ENCODE results near the gene MAF.

MAF gene

DNA sequence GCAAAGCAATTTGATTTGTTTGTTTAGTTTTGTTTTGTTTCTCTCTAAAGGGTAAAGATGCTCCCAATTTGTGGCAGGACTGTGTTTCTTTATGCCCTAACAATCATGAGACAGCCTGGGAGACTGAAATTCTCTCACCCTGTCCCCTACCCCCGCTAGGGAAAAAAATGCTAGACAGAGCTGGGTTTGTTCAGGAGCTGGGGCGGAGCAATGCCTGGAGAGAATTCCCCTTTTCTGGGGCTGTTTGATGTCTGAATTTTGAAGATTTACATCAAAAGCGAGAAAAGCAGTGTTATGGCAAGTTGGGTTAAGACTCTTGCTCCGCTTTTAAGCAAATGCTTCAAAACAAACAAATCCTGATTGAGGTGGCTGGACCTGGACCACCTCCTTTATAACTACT lies 8.4 kb downstream of the MAF start:
- DNase-seq (ENCODE audit: insufficient read length, low spot score) (no peak), FAIRE-seq (no peak)

DNA sequence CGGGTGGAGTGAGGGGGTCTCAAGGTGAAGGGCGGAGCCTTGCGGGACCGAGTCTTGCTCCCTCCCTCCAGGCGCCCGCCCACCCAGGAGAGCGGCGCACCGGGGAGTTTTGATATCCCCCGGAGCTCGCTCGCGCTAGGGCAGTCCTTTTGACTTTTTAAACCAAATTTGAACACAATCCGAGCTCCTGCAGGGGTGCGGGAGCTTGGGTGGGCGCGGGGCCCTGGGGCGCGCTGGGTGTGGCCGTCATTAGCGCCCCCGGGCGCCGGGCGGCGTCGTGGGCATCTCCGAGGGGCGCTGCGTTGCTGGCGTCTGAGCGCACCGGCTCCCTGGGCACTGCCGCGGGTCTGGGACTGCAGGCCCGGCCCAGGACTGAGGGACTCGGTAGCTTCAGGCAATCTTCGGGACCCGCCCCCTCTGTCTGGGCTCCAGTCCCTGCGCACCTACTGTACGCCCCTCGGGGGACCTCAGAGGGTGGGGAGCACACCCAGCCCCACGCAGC lies 10.9 kb downstream of the MAF start:
- DNase-seq (ENCODE audit: insufficient read length, low spot score) (no peak), FAIRE-seq (no peak)

- DNase-seq (ENCODE audit: insufficient read length, low spot score) (no peak), FAIRE-seq (no peak)
Observed at GRCh38 chr16:79587897-79588296, 12.6 kb downstream of the MAF start.

- FAIRE-seq, result no peak
- no peak for DNase-seq (ENCODE audit: insufficient read length, low spot score)
Observed at GRCh38 chr16:79587296-79587695, 13.2 kb downstream of the MAF start.

DNA sequence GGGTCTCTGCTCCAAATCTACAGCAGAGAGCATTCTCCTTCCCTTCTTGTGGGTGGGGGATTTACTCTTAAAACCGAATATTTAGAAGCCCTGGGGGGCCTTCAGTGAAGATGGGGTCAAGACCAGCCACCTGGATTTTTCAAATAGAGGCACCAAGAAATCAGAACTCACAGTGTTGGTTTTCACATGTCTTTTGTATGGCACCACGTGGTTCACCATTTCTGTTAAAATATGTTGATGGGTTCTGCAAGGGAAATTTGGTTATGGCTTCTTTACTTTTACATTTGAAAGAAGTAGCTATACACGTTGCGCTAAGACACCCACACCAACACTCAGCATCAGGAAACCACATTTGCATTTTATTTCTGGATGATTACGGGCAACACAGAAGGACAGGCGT lies 17.7 kb downstream of the MAF start:
- no peak for FAIRE-seq

GRCh38 chr16:79580453-79581191 lies 19.9 kb downstream of the MAF start:
- DNase-seq (ENCODE audit: insufficient read length, low spot score), result no peak

More for the DNA sequence above, 17.7 kb downstream of the MAF start:
- no peak for DNase-seq (ENCODE audit: insufficient read length, low spot score)

DNA sequence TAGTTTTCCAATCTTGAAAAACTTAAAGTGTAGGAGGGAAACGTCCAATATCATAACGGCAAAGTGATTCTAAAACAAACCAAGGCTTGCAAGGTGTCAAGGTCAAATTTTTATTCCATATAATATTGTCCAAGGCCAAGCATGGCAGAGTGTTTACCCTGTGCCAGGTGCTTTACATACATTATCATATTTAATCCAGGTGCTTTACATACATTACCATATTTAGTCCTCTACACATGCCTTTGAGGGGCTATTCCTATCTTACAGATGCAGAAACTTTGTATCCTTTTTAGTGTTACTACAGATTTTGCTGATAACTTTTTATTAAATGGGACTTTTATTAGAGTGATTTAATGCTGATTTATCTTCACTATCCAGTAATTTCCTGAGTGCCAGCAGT lies 23.9 kb downstream of the MAF start:
- no peak for DNase-seq (ENCODE audit: insufficient read length, low spot score)
- FAIRE-seq, result no peak

More at GRCh38 chr16:79580453-79581191, 19.9 kb downstream of the MAF start:
- FAIRE-seq, result no peak

- FAIRE-seq (no peak), DNase-seq (ENCODE audit: insufficient read length, low spot score) (no peak)
Observed at GRCh38 chr16:79573884-79574283, 26.7 kb downstream of the MAF start.

DNA sequence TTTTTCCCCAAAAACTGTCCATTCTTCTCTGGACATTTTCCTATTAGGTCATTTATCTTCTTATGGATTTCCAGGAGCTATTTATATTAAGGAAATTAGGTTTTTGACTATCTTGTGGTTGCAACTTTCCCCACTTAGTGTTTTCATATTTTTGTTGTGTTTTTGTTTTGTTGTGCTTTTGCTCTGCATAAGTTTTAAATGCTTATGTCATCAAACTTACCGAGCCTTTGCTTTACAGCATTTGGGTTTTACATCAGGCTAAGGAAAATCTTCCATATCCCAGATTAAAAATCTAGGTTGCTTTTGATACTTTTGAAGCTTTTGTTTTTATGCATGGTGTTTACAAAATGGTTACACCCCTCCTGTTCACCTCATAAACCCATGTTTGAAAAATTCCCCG lies 27.5 kb downstream of the MAF start:
- FAIRE-seq, result no peak
- DNase-seq (ENCODE audit: insufficient read length, low spot score), result no peak

GRCh38 chr16:79571903-79572535 lies 28.5 kb downstream of the MAF start:
- FAIRE-seq (no peak), DNase-seq (ENCODE audit: insufficient read length, low spot score) (no peak)

DNA sequence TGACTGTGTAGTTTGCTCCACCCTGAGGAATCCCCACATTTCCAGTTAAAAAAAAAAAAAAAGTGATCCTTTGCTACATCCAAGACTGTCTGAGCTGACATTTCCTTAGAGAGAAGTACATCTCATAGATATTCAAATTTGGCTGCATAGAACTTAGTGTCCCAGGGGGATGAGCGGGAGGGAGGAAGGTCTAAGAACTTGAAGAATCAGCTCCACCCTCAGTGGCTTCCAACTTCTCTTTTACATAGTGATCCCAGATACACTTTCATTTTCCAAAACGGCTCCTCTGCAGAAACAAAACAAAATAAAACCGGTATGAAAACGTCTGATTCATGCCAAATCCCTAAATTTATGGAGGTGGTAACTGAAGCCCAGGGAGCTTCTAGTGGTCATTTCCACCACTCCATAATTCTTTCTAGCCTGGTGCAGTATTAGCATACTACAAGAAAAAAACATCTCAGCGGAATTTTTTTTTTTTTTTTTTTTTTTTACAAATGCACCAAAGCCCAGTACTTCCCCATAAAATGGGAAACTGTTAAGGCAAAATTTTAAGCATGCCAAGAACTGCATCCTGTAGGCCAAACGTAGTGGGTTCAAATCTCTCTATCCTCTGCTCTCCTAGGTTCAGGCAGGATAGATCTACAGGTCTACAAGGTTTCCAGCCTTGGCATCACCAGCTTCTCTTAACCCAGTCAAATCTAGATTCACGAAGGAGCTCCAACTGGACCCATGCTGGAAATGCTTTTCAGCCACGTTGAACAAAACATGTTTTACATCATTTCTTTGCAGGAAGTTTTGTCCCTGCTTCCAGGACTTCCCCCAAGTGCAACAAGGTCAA lies 29.3 kb downstream of the MAF start:
- DNase-seq (ENCODE audit: insufficient read length, low spot score), result no peak
- no peak for FAIRE-seq

DNA sequence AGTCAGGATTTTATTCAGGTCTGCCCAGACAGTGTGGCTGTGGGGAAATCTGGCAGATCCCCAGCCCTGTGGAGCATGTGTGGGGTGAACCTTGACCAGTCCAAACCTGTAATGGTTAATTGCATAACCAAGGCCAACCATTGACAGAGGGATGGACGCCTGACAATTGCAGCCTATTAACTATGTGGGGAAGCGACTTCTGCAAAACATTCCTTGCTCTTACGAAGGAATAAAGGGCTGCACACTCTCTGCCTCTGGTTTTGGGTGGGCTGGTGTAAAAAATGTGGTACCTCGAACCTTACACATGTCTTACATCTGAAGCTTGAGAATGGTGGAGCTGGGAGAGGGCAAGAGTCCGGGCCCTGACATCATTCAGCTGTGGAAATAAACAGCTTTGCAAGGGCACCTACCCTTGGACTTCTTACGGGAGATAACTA lies 35.8 kb downstream of the MAF start:
- FAIRE-seq (no peak), DNase-seq (ENCODE audit: insufficient read length, low spot score) (no peak)

GRCh38 chr16:79563921-79564320 lies 36.6 kb downstream of the MAF start:
- FAIRE-seq, result no peak

GRCh38 chr16:79562166-79562823 lies 38.2 kb downstream of the MAF start:
- peak; percentile 26 for FAIRE-seq
- DNase-seq (ENCODE audit: insufficient read length, low spot score), result no peak

More at GRCh38 chr16:79563921-79564320, 36.6 kb downstream of the MAF start:
- DNase-seq (ENCODE audit: insufficient read length, low spot score), result no peak

GRCh38 chr16:79561729-79562128 lies 38.8 kb downstream of the MAF start:
- FAIRE-seq (no peak), DNase-seq (ENCODE audit: insufficient read length, low spot score) (no peak)

GRCh38 chr16:79560923-79561322 lies 39.6 kb downstream of the MAF start:
- no peak for FAIRE-seq
- no peak for DNase-seq (ENCODE audit: insufficient read length, low spot score)

- DNase-seq (ENCODE audit: insufficient read length, low spot score), result no peak
- no peak for FAIRE-seq
Observed at GRCh38 chr16:79560318-79560717, 40.2 kb downstream of the MAF start.

DNA sequence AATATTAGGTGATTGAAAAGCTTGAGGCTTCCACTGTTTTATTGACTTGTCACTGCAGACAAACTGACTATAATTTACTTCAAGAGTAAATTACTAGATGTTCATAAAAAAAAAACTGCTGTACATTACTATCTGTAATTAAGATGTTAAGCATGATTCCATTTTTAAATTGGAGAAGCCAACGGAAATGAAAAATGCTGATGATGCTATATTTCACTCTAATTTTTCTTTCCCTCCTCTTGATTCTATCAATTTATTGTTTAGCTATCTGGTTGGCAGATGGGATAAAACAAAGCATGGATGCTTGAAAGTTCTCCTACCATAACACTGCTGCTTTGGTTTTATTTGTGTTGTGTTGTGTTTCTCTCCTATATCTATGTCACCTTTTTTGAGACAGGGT lies 41.0 kb downstream of the MAF start:
- DNase-seq (ENCODE audit: insufficient read length, low spot score) (no peak), FAIRE-seq (no peak)

DNA sequence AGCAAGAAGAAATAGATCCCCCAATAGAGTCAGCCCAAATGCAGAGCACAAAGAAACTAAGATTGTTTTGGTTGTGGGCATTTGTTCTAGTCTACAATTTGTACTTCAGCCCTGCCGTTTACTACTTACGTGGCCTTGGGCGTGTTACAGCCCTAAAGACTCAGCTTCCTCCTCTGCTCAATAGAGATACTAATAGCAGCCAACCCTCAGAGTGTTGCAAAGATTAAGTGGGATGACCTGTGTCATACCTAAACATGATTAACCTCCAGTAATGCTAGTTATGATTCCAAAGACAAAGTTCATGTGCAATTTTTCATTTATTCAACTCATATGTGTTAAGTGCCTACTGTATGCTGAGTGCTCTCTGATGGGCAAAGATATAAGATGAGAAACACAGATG lies 43.1 kb downstream of the MAF start:
- no peak for DNase-seq (ENCODE audit: insufficient read length, low spot score)
- no peak for FAIRE-seq

DNA sequence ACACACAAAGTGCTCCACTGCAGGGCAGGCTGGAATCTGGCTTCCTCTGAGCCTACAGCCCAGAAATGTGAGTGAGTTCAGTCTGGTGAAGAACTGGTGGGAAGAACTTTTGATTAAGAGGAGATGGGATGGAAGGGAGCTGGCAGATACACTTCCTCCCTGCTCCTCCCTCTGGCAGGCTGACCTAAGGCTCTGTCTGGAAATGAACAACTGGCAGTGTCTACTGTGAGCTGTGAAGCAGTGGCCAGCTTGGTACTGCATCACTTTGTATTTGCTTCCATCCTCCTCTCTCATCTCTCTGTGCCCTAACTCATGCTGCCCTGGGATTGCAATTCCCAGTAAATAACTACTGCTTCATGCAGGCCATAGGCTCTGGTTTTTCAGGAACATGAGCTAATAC lies 45.6 kb downstream of the MAF start:
- no peak for DNase-seq (ENCODE audit: insufficient read length, low spot score)
- FAIRE-seq, result no peak

DNA sequence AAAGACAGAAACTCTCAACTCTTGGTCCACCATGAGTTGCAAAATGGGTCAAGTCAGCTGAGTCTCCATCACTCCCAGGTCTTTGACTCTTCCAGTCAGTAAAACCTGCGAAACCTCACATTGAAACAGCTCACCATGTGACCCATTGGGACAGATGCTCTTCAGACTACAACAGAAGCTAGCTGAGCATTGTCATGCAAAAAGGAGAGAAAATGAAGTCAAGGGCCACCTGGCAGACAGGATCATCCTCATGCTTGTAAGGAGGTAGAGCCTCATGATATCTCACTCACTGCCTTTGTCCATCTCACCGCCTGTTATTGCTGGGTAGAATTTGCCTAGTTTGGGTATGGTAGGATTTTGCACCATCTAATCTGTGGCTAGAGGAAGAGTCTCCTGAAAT lies 50.2 kb downstream of the MAF start:
- FAIRE-seq, result no peak
- no peak for DNase-seq (ENCODE audit: insufficient read length, low spot score)
